Neural progenitor cell (in vitro differentiated cells): ENCODE measurements around the gene ABI3BP. TPM values are rescaled to one million over a fixed set of nuclear protein-coding genes. Genes with fewer than 3 reads are reported as not detected.

Experiments
- DNase-seq: peaks from one replicate; pipeline ENCODE4 v3.0.0-alpha.2; 2016; ENCODE audit warnings: low spot score
- H2AFZ ChIP-seq: fragments of 200-600 bp; sonication (generic); replicated peaks from 2 replicates; pipeline ENCODE4 v1.6.1; 2016; ENCODE audit warnings: antibody characterized with exemption
- H3F3A ChIP-seq: fragments of 200-600 bp; sonication (generic); 2 replicates; pipeline ENCODE4 v1.6.1; 2016; ENCODE audit warnings: antibody characterized with exemption, low read depth
- H3K27ac ChIP-seq: fragments of 200-600 bp; sonication (generic); 2 replicates; pipeline ENCODE4 v1.5.1; 2016; ENCODE audit warnings: mild to moderate bottlenecking
- H3K27me3 ChIP-seq: fragments of 200-600 bp; sonication (generic); 2 replicates; pipeline ENCODE4 v1.6.1; 2016; ENCODE audit warnings: mild to moderate bottlenecking, moderate library complexity
- H3K36me3 ChIP-seq: fragments of 200-600 bp; sonication (generic); 2 replicates; pipeline ENCODE4 v1.5.1; 2016
- H3K4me1 ChIP-seq: fragments of 200-600 bp; sonication (generic); 2 replicates; pipeline ENCODE4 v1.6.1; 2016; ENCODE audit warnings: mixed run types
- H3K4me2 ChIP-seq: fragments of 200-600 bp; sonication (generic); 2 replicates; pipeline ENCODE4 v1.6.1; 2016
- H3K4me3 ChIP-seq: fragments of 200-600 bp; sonication (generic); 2 replicates; pipeline ENCODE4 v1.5.1; 2016
- H3K79me2 ChIP-seq: fragments of 200-600 bp; sonication (generic); 2 replicates; pipeline ENCODE4 v1.6.1; 2016; ENCODE audit warnings: low read depth
- H3K9ac ChIP-seq: fragments of 200-600 bp; sonication (generic); 2 replicates; pipeline ENCODE4 v1.6.1; 2016
- H3K9me3 ChIP-seq: fragments of 200-600 bp; sonication (generic); 2 replicates; pipeline ENCODE4 v1.5.1; 2016; ENCODE audit warnings: low read depth
- H4K20me1 ChIP-seq: fragments of 200-600 bp; sonication (generic); 2 replicates; pipeline ENCODE4 v1.6.1; 2016; ENCODE audit warnings: low read depth
- H3K27ac Mint-ChIP-seq: 3 replicates; pipeline ENCODE4 v1.8.0; 2021; ENCODE audit warnings: mixed read lengths
- H3K27me3 Mint-ChIP-seq: 2 replicates; pipeline ENCODE4 v1.8.0; 2022; ENCODE audit warnings: low read depth, mild to moderate bottlenecking, inconsistent platforms, moderate library complexity, mixed read lengths; ENCODE audit not compliant: insufficient read depth
- H3K36me3 Mint-ChIP-seq: 3 replicates; pipeline ENCODE4 v1.8.0; 2021; ENCODE audit warnings: mixed read lengths
- H3K4me1 Mint-ChIP-seq: 3 replicates; pipeline ENCODE4 v1.8.0; 2021; ENCODE audit warnings: mixed read lengths
- H3K4me3 Mint-ChIP-seq: 3 replicates; pipeline ENCODE4 v1.8.0; 2021; ENCODE audit warnings: mild to moderate bottlenecking, moderate library complexity, mixed read lengths
- H3K9me3 Mint-ChIP-seq: 3 replicates; pipeline ENCODE4 v1.8.0; 2020; ENCODE audit warnings: mixed read lengths
- CTCF ChIP-seq: fragments of 200-600 bp; sonication (generic); IDR thresholded peaks from 2 replicates; pipeline ENCODE4 v1.5.1; 2017; ENCODE audit warnings: antibody characterized with exemption, mild to moderate bottlenecking
- EZH2 ChIP-seq: fragments of 200-600 bp; sonication (generic); IDR thresholded peaks from 2 replicates; pipeline ENCODE4 v1.6.1; 2017; ENCODE audit warnings: antibody characterized with exemption, mild to moderate bottlenecking, moderate library complexity
- EZH2phosphoT487 ChIP-seq: fragments of 200-600 bp; sonication (generic); IDR thresholded peaks from 2 replicates; pipeline ENCODE4 v1.6.1; 2017; ENCODE audit warnings: antibody characterized with exemption
- total RNA-seq: library from RNA; depleted of rRNA; stranded (reverse); fragments of >200 nt; gene quantifications from 2 replicates; pipeline ENCODE4 v1.2.3, GENCODE V29; 2015; ENCODE audit warnings: low replicate concordance

Gene ABI3BP
- total RNA-seq, 1 donor from 2014 or later, result not detected

- Histone ChIP-seq H3K4me2 (no peak overlapping the region), H3F3A (no peaks in the 10 kb centered on the region), H3K79me2 (no peaks in the 10 kb centered on the region), H3K4me3 (no peak overlapping the region), H4K20me1 (no peaks in the 10 kb centered on the region), H2AFZ (no peak overlapping the region), H3K27ac (no peak overlapping the region), H3K4me1 (peaks cover 4% of the 10 kb centered on the region), H3K27me3 (no peaks in the 10 kb centered on the region), H3K36me3 (no peaks in the 10 kb centered on the region), H3K9ac (no peak overlapping the region), H3K9me3 (no peaks in the 10 kb centered on the region)
- Mint-ChIP-seq H3K4me3 (no peak overlapping the region), H3K4me1 (no peaks in the 10 kb centered on the region), H3K27ac (no peak overlapping the region), H3K36me3 (no peaks in the 10 kb centered on the region), H3K27me3 (no peaks in the 10 kb centered on the region), H3K9me3 (no peaks in the 10 kb centered on the region)
- peak; percentile 23 for DNase-seq
- no peak for TF ChIP-seq EZH2phosphoT487
- no peak for TF ChIP-seq EZH2
- TF ChIP-seq CTCF, result peak; percentile 22
Observed at GRCh38 chr3:100776746-100777145, 216.5 kb downstream of the ABI3BP start.

- Histone ChIP-seq H3K79me2 (no peaks in the 10 kb centered on the region), H2AFZ (no peak overlapping the region), H3K27me3 (no peaks in the 10 kb centered on the region), H3K4me3 (no peak overlapping the region), H3K9me3 (no peaks in the 10 kb centered on the region), H4K20me1 (no peaks in the 10 kb centered on the region), H3F3A (no peaks in the 10 kb centered on the region), H3K36me3 (no peaks in the 10 kb centered on the region), H3K27ac (no peak overlapping the region), H3K4me1 (peaks cover 4% of the 10 kb centered on the region), H3K4me2 (no peak overlapping the region), H3K9ac (no peak overlapping the region)
- no peaks in the 10 kb centered on the region for H3K36me3 Mint-ChIP-seq
- no peaks in the 10 kb centered on the region for H3K27me3 Mint-ChIP-seq
- H3K4me1 Mint-ChIP-seq, result no peaks in the 10 kb centered on the region
- no peak overlapping the region for H3K4me3 Mint-ChIP-seq
- no peak for DNase-seq
- H3K27ac Mint-ChIP-seq, result no peak overlapping the region
- no peaks in the 10 kb centered on the region for H3K9me3 Mint-ChIP-seq
- TF ChIP-seq EZH2phosphoT487 (no peak), EZH2 (no peak), CTCF (no peak)
Observed at GRCh38 chr3:100776097-100776729, 217.0 kb downstream of the ABI3BP start.

GRCh38 chr3:100775669-100776068, 217.6 kb downstream of the ABI3BP start:
- no peaks in the 10 kb centered on the region for H3K9me3 Mint-ChIP-seq
- H3K27ac Mint-ChIP-seq, result no peak overlapping the region
- no peak overlapping the region for H3K9ac ChIP-seq
- H3K36me3 ChIP-seq, result no peaks in the 10 kb centered on the region
- H4K20me1 ChIP-seq, result no peaks in the 10 kb centered on the region
- no peak overlapping the region for H3K4me3 Mint-ChIP-seq
- H2AFZ ChIP-seq, result no peak overlapping the region
- H3K4me1 ChIP-seq, result peaks cover 4% of the 10 kb centered on the region
- DNase-seq, result no peak
- H3K9me3 ChIP-seq, result no peaks in the 10 kb centered on the region
- H3F3A ChIP-seq, result no peaks in the 10 kb centered on the region
- no peaks in the 10 kb centered on the region for H3K4me1 Mint-ChIP-seq
- H3K79me2 ChIP-seq, result no peaks in the 10 kb centered on the region
- H3K4me3 ChIP-seq, result no peak overlapping the region
- H3K27me3 Mint-ChIP-seq, result no peaks in the 10 kb centered on the region
- H3K27me3 ChIP-seq, result no peaks in the 10 kb centered on the region
- no peak overlapping the region for H3K27ac ChIP-seq
- no peaks in the 10 kb centered on the region for H3K36me3 Mint-ChIP-seq
- no peak overlapping the region for H3K4me2 ChIP-seq
- TF ChIP-seq EZH2 (no peak), CTCF (no peak), EZH2phosphoT487 (no peak)
